A549 (cell line): Measurements from ENCODE around the gene TPO. TPM values are rescaled to one million over a fixed set of nuclear protein-coding genes. Genes with fewer than 3 reads are reported as not detected.

Experiments
- ATAC-seq, 2 experiments: fragments of 200-7000 bp in 1 of 2; fragments of >200 bp in 1 of 2; cut with Nextera tagmentation in 1 of 2; cut with Tn5 transposase in 1 of 2; 3 replicates each; pipeline versions ENCODE4 v1.8.0 to v1.9.1; 2018 to 2020; ENCODE audit warnings: mild to moderate bottlenecking in 1 of 2, moderate library complexity in 1 of 2
- CTCF ChIA-PET: fragments of 300-600 bp; sonication (Branson Sonifier 250); formaldehyde crosslinking; extraction: SDS; loops from one replicate; lab custom pipeline; 2021; ENCODE audit warnings: antibody characterized with exemption, inconsistent platforms; lab: Yijun Ruan, JAX
- POLR2A ChIA-PET: fragments of 350-600 bp; formaldehyde crosslinking; extraction: SDS; loops from one replicate; lab custom pipeline; 2021; ENCODE audit warnings: antibody characterized with exemption, inconsistent platforms; lab: Yijun Ruan, JAX
- DNase-seq, 2 experiments: peaks; one replicate each; pipeline versions ENCODE4 v3.0.0 to v3.0.0-alpha.2; 2011 to 2016; ENCODE audit warnings: low read depth in 1 of 2, low spot score in 1 of 2
- FAIRE-seq: peaks from 2 replicates; lab custom pipeline; 2011; peaks lifted over from hg19 to GRCh38; lab: Jason Lieb, UNC
- H3K27ac ChIP-seq, 2 experiments: fragments of >200 bp; sonication (Bioruptor Twin); formaldehyde crosslinking; 3 replicates each; pipeline ENCODE4 v1.5.1; 2016 to 2017
- H3K4me1 ChIP-seq: fragments of >200 bp; sonication (Bioruptor Twin); formaldehyde crosslinking; 3 replicates; pipeline ENCODE4 v1.6.1; 2016
- H3K4me2 ChIP-seq: fragments of >200 bp; sonication (Bioruptor Twin); formaldehyde crosslinking; 3 replicates; pipeline ENCODE4 v1.6.1; 2016
- H3K4me3 ChIP-seq: fragments of >200 bp; sonication (Bioruptor Twin); formaldehyde crosslinking; 3 replicates; pipeline ENCODE4 v1.5.1; 2016
- H3K9me3 ChIP-seq: fragments of >200 bp; sonication (Bioruptor Twin); formaldehyde crosslinking; 3 replicates; pipeline ENCODE4 v1.6.1; 2016
- EHF ChIP-seq: fragments of 250-450 bp; sonication (Bioruptor Pico); IDR thresholded peaks from 2 replicates; pipeline ENCODE4 v1.5.0; 2020; ENCODE audit warnings: mild to moderate bottlenecking
- FOSL2 ChIP-seq, 2 experiments: fragments of 450-650 bp in 1 of 2; fragments of >200 bp in 1 of 2; sonication (Bioruptor Twin) in 1 of 2; formaldehyde crosslinking; IDR thresholded peaks; 2 replicates each; pipeline versions ENCODE4 v1.5.0 to v1.6.1; 2016 to 2020; ENCODE audit warnings: mild to moderate bottlenecking in 1 of 2, moderate library complexity in 1 of 2
- HDAC2 ChIP-seq: fragments of 200-600 bp; sonication (generic); IDR thresholded peaks from 2 replicates; pipeline ENCODE4 v1.6.1; 2016
- HOXA7 ChIP-seq: fragments of 250-450 bp; sonication (Bioruptor Pico); IDR thresholded peaks from 2 replicates; pipeline ENCODE4 v1.5.0; 2020; ENCODE audit warnings: mild to moderate bottlenecking, moderate library complexity
- JUN ChIP-seq, 2 experiments: fragments of >200 bp; sonication (Bioruptor Twin); formaldehyde crosslinking; IDR thresholded peaks; 2 replicates in 1 of 2; 3 replicates in 1 of 2; pipeline ENCODE4 v1.6.1; 2016 to 2017
- MAZ ChIP-seq: fragments of 150-350 bp; IDR thresholded peaks from 2 replicates; pipeline ENCODE4 v1.6.1; 2014; ENCODE audit warnings: antibody characterized with exemption, low read depth, low read length, borderline replicate concordance
- MYC ChIP-seq: IDR thresholded peaks from 2 replicates; pipeline ENCODE4 v1.6.1; 2012; ENCODE audit warnings: mild to moderate bottlenecking, inconsistent platforms, low read length, improper control_type of control experiment, borderline replicate concordance
- NPAS2 ChIP-seq: fragments of 250-450 bp; sonication (Bioruptor Pico); IDR thresholded peaks from 2 replicates; pipeline ENCODE4 v1.8.0; 2022; ENCODE audit warnings: mild to moderate bottlenecking, moderate library complexity, borderline replicate concordance
- RCOR1 ChIP-seq: fragments of 150-350 bp; IDR thresholded peaks from 2 replicates; pipeline ENCODE4 v1.6.1; 2014; ENCODE audit warnings: antibody characterized with exemption, low read length, low read depth
- RFX5 ChIP-seq: fragments of 450-650 bp; IDR thresholded peaks from 2 replicates; pipeline ENCODE4 v1.7.1; 2014; ENCODE audit warnings: antibody characterized with exemption, mild to moderate bottlenecking, moderate library complexity
- RNF2 ChIP-seq: fragments of 200-600 bp; sonication (generic); IDR thresholded peaks from 2 replicates; pipeline ENCODE4 v1.6.1; 2016; ENCODE audit warnings: low read depth, mild to moderate bottlenecking, antibody characterized with exemption, moderate library complexity, borderline replicate concordance
- ZFP36 ChIP-seq: fragments of 450-650 bp; IDR thresholded peaks from 2 replicates; pipeline ENCODE4 v1.6.1; 2014; ENCODE audit warnings: borderline replicate concordance; ENCODE audit not compliant: partially characterized antibody
- WGBS: methylation state at CpG from one replicate; pipeline ENCODE4 v1.1.6; 2017; ENCODE audit errors: missing lambda C conversion rate; 5-methylcytosine and 5-hydroxymethylcytosine counted together
- polyA plus RNA-seq, 4 experiments: library from polyadenylated mRNA; depleted of rRNA in 3 of 4; stranded (reverse); fragments of >200 nt; fragmentation: RNase III in 1 of 4; extraction: RNeasy Plus Mini Kit Qiagen cat#74134 plus additional on column Dnase treatment in 1 of 4; gene quantifications; 2 replicates in 3 of 4; 3 replicates in 1 of 4; pipeline ENCODE4 v1.2.3, GENCODE V29; 2011 to 2017
- TF ChIP-seq, protein P1 (sequence below): fragments of >200 bp; sonication (Bioruptor Twin); formaldehyde crosslinking; IDR thresholded peaks from 3 replicates; pipeline ENCODE4 v1.5.1; 2016
- TF ChIP-seq, protein P2 (sequence below): fragments of 200-600 bp; sonication (generic); IDR thresholded peaks from 2 replicates; pipeline ENCODE4 v1.6.1; 2016; ENCODE audit warnings: antibody characterized with exemption, mild to moderate bottlenecking, moderate library complexity

The TPO gene
- polyA plus RNA-seq, 2 of the 4 experiments (the other 2 are of a cell fraction), result 0.05 TPM; not detected in 1

DNA sequence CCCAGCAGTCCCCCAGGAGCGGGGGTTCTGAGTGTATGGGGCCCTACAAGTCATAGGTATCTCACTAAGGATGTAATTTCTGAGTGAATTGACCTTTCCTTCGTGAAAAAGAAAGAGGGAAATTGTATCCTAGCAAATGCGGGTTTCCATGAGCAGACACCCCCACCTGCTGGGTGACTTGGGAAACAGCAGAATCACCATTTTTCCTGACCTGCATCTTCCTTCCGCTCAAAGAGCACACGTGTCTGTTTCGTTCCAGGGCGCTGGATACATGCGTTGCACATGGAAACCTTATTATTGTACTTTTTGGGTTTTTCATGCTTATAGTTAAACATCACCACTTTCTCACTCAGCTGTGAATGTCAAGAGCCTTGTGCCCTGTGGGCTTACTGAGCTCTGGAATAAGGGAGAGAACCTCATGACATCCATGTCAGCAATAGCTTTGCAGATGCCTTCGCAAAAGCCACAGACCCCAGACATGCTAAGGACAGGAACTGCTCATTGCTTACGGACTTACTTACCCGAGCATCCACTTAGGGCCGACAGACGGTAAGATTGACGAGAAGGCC, 132.8 kb downstream of the TPO start (continued):
- TF ChIP-seq, protein P1, sequence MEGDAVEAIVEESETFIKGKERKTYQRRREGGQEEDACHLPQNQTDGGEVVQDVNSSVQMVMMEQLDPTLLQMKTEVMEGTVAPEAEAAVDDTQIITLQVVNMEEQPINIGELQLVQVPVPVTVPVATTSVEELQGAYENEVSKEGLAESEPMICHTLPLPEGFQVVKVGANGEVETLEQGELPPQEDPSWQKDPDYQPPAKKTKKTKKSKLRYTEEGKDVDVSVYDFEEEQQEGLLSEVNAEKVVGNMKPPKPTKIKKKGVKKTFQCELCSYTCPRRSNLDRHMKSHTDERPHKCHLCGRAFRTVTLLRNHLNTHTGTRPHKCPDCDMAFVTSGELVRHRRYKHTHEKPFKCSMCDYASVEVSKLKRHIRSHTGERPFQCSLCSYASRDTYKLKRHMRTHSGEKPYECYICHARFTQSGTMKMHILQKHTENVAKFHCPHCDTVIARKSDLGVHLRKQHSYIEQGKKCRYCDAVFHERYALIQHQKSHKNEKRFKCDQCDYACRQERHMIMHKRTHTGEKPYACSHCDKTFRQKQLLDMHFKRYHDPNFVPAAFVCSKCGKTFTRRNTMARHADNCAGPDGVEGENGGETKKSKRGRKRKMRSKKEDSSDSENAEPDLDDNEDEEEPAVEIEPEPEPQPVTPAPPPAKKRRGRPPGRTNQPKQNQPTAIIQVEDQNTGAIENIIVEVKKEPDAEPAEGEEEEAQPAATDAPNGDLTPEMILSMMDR, result peak; percentile 90

DNA sequence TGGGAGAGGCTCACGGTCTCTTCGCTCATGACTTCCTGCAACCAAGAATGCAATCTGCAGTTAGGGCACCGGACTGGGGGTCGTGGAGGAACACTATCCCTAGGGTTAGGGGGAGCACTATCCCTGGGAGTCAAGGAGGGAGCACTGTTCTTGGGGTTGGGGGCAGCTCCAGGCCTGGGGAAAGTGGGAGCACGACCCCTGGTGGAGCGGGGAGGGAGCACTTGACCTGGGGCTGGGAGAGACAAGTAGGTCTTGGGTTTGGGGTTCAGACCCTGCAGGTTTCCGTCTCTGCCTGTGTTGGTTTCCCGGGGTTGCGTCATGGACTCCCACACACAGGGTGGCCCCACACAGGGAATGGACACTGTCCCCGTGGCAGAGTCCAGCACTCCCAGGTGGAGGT, 133.6 kb downstream of the TPO start:
- 67% methylated on average over 9 of the region's 10 CpGs for WGBS
- Histone ChIP-seq H3K4me3 (no peak overlapping the region), H3K9me3 (no peaks in the 10 kb centered on the region), H3K4me1 (no peaks in the 10 kb centered on the region), H3K4me2 (no peak overlapping the region)
- FAIRE-seq (no peak), DNase-seq (no peak), ATAC-seq (peak in 1 of 2 experiments; percentile 15; a peak in 2 of 6 replicates)
- POLR2A ChIA-PET, result no interaction called here
- no peak for TF ChIP-seq RNF2
- TF ChIP-seq HDAC2, result no peak
- TF ChIP-seq, protein P1, result no peak; the same call in 2 of the 3 replicates
- no peak for TF ChIP-seq MAZ
- no peak for TF ChIP-seq NPAS2 (CRISPR knock-in tag)
- no peak for TF ChIP-seq FOSL2 (IDR thresholded peaks at IDR 0.05)
- TF ChIP-seq FOSL2 (CRISPR knock-in tag; IDR thresholded peaks at IDR 0.05), result no peak
- TF ChIP-seq MYC, result no peak
- TF ChIP-seq, protein P2, sequence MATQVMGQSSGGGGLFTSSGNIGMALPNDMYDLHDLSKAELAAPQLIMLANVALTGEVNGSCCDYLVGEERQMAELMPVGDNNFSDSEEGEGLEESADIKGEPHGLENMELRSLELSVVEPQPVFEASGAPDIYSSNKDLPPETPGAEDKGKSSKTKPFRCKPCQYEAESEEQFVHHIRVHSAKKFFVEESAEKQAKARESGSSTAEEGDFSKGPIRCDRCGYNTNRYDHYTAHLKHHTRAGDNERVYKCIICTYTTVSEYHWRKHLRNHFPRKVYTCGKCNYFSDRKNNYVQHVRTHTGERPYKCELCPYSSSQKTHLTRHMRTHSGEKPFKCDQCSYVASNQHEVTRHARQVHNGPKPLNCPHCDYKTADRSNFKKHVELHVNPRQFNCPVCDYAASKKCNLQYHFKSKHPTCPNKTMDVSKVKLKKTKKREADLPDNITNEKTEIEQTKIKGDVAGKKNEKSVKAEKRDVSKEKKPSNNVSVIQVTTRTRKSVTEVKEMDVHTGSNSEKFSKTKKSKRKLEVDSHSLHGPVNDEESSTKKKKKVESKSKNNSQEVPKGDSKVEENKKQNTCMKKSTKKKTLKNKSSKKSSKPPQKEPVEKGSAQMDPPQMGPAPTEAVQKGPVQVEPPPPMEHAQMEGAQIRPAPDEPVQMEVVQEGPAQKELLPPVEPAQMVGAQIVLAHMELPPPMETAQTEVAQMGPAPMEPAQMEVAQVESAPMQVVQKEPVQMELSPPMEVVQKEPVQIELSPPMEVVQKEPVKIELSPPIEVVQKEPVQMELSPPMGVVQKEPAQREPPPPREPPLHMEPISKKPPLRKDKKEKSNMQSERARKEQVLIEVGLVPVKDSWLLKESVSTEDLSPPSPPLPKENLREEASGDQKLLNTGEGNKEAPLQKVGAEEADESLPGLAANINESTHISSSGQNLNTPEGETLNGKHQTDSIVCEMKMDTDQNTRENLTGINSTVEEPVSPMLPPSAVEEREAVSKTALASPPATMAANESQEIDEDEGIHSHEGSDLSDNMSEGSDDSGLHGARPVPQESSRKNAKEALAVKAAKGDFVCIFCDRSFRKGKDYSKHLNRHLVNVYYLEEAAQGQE, result no peak
- no peak for TF ChIP-seq ZFP36
- no peak for TF ChIP-seq RFX5
- no peak for TF ChIP-seq RCOR1
- no peak for TF ChIP-seq JUN (IDR thresholded peaks at IDR 0.05)
- no peak for TF ChIP-seq EHF
- no peak for TF ChIP-seq HOXA7 (CRISPR knock-in tag)
- TF ChIP-seq, all 56 proteins: peak for 0
- H3K27ac ChIP-seq, result no peak overlapping the region
- CTCF ChIA-PET, result interaction anchor here (0.6 to 3.5 kb wide), 13 partner anchors 8 to 1113 kb away, joined by 3 to 19 read pairs (median 4); no protein-coding TSS in a partner anchor
